Medulla oblongata (tissue), 1 donor: ENCODE measurements around the gene SLC6A20.
"Not testable (repeated sequence)": the region's sequence is repeated elsewhere in the genome, so short reads cannot be mapped to it uniquely, and the experiment has no call there.

Experiments
- DNase-seq: peaks from one replicate; pipeline ENCODE4 v3.0.0-alpha.2; 2015; ENCODE audit errors: extremely low spot score

The SLC6A20 gene

DNA sequence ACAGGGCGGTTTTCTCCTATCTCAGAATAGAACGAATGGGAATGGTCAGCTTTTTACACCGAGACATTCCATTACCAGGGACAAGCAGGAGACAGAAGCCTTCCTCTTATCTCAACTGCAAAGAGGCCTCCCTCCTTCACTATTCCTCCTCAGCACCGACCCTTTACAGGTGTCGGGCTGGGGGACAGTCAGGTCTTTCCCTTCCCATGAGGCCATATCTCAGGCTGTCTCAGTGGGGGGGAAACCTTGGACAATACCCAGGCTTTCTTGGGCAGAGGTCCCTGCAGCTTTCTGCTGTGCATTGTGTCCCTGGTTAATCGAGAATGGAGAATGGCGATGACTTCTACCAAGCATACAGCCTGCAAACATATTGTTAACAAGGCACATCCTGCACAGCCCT lies 39.2 kb downstream of the SLC6A20 start:
- not testable (repeated sequence) for DNase-seq

DNA sequence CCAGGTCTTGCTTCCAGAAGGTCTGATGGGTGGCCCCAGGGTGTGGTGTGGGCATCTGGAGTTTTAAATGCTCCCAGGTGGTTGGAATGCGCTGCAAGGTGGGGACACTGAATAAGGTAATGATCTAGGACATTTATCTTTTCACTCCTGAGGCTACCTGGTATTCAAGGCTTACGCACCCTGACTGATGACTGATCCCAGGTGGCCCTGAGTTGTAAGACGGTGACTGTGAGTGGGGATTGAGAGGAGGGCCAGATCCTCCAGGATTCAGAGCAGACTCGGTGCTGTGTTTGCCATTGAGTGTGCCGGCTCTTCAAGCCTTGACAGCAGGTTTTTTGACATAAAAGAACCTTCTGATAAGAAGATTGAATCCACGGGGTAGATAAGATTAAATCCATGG lies 40.3 kb downstream of the SLC6A20 start:
- DNase-seq = no peak

DNA sequence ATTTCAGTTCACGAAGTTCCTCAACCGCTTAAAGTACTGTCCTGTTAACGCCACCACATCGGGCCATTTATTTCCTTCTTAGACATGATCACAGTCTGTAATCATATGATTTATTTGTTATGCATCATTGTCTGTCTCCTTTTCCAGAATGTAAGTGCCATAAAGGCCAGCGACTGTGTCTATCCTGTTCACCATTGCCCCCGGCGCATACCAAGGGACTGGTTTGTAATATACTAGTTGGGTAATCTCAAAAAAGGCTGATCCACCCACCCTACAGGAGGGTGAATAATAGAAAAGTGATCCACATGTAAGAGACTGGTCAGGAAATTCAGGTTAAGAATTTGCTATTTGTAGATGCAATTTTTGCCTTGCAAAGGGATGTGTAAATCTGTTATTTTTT lies 41.9 kb downstream of the SLC6A20 start:
- DNase-seq = no peak

DNA sequence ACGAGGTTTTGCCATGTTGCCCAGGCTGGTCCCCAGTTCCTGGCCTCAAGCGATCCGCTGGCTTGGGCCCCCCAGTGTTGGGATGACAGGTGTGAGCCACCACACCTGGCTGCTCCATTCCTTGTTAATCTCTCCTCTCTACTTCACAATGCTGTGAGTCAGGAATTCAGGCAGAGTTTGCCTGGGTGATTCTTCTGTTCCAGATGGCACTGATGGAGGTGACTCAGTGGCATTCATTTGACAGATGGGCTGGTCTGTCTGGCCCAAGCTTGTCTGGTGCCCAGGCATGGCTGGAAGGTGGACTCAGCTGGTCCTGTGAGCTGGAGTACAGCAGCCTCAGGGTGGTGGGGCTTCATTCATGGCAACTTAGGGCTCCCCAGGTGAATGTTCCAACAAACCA lies 43.2 kb downstream of the SLC6A20 start:
- no peak for DNase-seq

DNA sequence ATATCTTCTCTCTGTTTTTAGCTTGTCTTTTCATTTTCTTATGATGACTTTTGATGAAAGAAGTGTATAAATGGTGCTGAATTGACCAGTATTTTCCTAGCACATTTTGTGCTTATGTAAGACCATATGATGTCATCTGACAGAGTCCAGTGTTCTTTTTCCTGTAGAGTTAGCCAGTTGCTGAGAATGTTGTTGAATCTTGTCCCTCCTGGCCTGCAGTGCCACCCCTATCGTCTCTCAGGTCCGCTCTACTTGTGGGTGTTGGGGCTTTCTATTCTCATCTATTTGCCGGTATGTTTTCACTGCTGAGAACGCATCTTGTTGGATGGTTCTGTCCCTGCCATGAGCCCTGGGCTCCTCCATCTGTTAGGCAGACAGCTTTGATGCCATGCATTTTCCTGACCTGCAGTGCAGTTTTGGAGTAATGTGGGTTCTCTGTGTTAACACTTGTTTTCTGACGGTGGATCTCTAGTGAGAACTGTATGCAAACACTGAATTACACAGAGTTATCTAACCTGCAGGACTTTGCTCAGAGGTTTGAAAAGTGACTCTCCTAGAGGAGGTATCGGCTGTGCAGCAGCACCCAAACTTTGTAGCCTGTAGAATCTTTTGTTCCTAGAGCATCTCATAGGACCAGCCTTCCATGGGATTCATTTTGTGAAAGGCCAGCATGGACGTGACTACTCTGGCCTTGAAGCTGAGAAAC lies 44.6 kb downstream of the SLC6A20 start:
- no peak for DNase-seq

DNA sequence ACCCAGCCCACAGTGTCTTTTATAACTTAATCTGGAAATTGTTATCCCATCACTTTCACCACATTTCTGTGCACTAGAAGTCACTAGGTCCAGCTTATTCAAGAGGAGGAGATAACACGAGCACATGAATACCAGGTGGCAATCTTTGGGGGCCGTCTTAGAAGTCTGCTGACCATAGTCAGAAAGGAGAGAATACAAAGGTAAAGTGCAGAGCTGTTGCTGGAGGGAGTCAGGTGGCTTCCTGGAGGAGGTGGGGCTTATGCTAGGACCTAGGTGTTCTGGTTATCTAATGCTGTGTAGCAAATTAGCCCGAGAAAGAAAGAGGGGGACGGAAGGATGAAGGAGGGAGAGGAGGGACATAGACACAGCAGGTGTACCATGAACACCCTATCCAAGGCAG lies 46.5 kb downstream of the SLC6A20 start:
- no peak for DNase-seq

DNA sequence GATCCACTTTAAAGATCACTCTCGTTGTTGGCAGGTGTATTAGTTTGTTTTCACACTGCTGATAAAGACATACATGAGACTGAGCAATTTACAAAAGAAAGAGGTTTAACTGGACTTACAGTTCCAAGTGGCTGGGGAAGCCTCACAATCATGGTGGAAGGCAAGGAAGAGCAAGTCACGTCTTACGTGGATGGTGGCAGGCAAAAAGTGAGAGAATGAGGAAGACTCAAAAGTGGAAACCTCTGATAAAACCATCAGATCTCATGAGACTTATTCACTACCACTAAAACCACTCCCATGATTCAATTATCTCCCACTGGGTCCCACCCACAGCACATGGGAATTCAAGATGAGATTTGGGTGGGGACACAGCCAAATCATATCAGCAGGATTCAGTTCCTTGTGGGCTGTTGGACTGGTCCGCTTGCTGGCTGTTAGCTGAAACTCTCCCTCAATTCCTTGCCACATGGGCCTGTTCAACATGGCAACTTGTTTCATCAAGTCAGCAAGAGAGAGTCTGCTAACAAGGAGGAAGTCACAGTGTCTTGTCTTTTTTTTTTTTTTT lies 47.2 kb downstream of the SLC6A20 start:
- not testable (repeated sequence) for DNase-seq

DNA sequence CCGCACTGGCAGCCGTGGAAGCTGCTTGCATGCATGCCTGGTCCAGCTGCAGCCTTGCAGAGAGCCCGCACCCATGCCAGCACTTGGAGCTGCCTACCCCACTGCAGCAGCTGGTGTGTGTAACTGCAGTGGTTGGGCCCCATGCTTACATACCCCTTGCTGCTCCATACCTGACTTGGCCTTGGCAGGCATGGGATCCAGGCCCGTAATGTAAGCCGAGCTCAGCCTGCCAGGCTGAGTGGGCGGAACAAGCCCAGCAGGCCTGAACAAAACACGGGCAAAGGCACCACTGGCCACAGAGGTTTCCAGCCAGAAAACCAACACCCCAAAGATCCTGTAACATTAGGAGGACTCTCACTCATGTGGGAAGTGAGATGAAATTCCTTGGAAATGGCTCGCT lies 48.3 kb downstream of the SLC6A20 start:
- DNase-seq = no peak

DNA sequence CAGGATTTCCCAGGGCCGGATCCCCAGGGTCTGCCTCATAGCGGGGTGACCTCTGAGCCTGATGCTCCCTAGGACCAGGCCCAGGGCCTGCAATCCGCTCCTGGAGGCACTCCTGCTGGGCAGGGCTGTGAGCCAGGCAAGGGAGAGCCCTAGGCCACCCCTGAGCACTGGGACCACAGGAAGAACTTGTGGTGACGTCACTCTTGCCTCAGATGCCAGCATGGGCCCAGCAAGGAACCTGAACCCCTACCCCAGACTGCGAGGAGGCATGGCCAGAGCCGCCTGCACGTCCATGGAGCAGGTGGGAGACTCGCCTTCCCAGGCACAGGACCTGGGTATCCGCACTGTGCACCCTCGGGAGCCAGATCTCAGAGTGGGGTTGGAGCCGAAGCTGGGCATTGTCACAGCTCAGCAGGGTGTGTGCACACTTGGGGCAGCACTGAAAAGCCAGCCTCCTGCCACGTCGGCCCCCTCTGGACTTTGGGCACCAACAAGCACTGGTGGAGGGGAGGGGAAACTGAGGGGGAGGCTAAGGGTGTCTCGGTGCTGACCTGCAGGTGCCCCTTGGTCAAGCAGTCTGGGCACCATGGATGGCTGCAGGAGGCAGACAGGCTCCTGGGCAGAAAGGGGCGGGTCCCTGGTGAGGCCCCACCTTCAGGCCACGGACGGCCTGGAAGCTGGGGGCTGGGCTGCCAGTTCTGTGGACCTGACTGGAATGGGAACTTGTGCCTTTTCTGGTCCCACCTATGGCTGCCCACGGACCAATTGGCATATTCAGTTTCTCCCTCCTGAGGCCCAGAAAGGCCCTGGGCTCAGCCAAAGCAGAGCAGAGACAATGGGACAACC lies 49.3 kb downstream of the SLC6A20 start:
- DNase-seq = no peak

DNA sequence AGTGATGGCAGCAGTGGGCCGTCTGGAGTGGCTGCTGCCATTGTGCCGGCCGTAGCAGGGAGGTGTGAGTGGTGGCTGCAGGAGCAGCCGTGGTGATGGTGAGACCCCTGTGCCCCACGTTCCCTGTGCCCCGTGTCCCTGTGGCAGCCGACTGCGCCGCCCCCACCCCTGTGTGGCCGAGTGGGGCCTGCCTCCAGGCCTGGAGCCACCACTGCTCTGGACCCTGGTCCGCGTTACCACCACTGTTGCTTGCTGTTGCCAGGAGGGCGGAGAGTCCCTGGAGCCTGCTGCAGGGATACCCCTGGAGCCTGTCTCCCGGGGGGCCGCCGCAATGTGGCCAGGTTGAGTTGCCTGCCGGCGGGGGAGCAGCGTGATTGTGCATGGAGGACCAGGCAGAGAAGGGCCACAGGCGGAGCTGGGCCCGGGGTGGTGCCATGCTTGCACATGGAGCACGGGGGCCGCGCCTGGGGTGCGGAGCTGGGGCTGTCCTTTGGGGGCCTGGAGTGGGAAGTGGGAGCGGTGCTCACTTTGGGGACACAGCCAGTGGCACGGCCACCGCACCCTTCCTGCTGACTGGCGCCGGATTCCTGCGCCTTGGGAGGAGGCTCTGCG lies 50.1 kb downstream of the SLC6A20 start:
- no peak for DNase-seq

DNA sequence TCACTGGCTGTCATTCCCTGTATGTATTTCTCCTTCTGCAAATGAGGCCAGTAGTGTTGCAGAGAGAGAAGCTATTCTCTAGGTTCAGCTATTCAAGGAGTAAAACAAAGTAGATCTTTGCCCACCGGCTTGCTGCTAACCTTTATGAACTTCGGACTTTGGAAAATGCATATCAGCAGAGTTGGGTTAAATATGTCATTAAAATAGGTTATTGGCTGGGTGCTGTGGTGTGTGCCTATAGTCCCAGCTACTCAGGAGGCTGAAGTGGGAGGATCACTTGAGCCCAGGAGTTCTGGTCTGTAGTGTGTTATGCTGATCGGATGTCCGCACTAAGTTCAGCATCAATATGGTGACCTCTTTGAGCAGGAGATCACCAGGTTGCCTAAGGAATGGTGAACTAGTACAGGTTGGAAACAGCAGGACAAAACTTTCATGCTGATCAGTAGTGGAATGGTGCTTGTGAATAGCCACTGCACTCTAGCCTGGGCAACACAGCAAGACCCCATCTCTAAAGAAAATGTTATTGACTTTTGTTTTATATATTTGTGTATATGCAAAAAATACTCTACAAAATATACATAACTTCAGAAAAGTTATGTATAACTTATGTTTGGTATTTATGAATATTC lies 53.8 kb downstream of the SLC6A20 start:
- DNase-seq = no peak

DNA sequence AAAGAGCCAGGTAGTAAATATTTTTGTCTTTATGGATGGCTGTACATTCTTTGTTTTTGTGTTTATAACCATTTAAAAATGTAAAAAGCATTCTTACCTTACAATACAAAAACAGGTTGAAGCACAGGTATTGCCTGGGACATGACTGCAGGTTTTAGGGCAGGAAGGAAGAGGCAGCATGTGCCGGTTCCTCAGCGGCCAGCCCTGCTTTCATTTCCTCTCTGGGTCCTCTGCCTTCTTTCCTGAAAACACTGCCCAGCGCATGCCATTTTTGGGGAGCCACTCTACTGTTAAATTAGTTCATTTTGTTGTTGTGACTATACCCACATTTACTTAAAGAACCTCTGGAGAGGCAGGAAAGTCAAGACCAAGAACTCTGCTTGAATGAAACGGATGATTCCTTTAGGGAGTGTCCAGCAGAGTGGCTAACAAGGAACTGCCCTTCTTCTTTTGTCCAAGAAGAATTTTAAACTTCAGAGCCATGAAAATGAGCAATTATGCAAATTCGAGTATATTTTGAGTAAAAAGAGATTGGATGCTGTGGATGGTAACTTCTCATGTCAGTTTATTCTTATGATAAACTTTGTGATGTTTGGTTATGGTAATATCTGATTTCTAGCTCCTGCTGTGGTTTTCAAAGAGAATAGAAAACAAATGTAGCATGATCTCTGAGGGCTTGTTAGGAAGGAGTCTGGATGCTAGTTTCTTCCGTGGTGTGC lies 54.4 kb downstream of the SLC6A20 start:
- peak; percentile 19 for DNase-seq

DNA sequence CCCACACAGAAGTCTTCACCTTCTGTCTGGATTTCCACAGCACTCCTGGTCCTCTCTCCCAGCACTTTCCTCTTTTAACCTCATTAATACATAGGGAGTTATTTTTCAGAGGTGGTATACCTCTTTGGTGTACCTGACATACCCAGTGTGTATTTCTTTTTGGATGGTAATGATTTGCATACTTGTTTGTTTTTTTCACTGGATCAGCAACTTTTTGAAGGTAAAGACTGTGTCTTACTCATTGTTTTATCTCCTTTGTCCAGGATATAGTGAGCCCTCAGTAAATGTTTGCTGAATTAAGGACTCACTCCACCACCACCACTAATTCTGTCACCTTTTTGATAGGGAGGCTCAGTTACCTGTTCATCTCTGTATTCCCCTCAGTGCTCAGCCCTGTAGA lies 55.1 kb downstream of the SLC6A20 start:
- DNase-seq = no peak

DNA sequence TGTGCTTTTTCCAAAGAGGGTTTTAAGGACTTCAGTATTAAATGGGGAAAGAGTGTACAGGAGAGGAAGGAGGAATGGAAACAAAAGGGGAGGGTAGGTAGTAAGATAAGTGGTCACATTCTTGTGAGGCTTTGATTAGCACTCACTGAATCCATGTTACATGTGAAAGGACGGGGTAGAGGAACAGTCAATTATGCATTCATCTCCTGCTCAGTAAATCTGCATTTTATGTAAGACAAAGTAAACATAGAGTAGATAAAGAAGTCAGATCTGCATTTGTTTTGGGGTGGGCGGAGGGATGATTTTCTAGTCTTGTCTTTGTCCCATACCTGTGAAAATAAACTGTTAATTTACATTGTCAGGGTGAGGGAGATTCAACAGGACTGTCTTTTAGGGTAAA lies 56.3 kb downstream of the SLC6A20 start:
- DNase-seq = no peak

DNA sequence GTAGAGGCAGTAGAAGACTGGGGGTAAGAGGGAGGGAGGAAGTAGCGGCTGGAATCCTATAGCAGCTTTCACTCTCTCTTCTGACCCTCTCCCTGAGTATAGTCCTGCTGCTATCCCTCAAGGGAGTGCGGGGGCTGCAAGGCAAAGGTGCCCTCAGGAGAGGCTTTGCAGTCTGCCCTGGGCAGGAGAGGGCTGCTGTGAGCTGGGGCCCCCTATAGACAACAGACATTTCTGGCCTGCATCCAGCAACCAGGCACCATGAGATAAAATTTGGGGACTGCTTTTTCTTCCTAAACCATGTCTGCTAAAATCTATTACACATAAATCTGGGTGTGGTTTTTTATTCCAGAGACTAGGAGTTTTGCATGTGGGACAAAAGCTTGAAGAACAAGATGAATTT lies 59.1 kb downstream of the SLC6A20 start:
- no peak for DNase-seq

DNA sequence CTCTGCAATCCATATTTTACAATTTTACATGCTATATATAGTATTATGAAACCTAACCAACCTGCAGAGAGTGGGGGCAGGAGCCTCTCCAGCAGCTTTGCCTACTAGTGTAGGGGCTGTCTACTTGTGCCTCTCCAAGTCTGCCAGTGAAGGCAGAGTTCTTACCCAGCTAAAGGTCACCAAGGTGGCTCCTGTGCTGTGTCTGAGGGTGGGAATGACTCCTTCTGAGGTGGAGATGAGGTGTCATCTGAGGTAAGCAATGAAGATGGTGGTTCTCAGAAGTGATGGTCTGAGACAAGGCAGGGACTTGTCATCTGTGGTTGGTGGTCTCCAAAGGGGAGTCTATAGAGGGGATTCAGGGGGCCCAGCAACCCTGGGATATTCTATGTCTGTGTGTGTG lies 59.6 kb downstream of the SLC6A20 start:
- DNase-seq = no peak

DNA sequence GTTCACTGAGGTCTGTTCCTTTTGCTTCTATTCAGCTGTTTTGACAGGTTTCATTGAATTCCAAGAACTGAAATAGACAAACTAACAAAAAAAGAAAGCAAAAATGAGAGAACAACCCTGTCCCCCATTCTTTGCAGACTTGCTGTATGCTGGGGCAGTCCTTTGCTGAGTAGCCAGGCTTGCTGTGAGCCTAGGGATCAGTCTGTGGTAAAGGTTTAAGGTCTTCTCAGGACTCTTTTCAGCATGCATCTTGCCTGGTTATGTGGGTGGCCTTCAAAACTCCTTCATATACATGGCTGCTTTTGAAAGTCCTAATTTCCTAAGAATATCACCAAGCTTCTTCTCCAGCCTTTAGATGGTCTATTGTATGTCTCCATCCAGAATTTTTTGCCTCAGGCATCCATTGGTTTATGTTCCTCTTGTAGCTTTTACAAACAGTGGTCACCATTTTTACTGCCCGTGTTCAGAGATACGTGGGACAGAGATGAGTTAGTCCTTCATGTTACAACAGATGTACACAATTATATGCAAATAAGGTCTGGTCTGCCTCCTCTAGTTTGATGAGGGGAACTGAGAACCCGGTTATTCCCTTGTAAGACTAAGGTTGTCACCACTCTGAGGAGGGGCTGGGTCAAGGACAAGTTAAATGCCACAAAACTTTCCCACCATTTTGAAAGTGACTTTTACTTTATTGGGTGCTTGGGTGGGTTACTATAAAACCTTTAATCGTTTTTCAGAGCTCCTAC lies 65.8 kb downstream of the SLC6A20 start:
- DNase-seq = peak; percentile 19

DNA sequence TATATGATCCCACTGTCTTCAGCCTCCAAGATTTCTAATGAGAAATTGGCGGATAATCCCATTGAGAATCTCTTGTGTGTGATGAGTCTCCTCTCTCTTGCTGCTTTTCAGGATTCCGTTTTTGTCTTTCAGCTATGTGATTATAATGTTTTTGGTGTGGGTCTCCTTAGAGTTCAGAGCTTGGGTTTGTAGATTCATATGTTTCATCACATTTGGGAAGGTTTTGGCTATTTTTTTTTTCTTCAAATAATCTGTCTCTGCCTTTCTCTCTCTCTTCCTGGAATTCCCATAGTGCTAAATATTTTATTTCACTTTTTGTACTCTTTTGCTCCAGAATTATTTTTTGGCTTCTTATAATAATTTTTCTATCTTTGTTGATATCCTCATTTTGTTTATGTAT lies 66.7 kb downstream of the SLC6A20 start:
- no peak for DNase-seq

DNA sequence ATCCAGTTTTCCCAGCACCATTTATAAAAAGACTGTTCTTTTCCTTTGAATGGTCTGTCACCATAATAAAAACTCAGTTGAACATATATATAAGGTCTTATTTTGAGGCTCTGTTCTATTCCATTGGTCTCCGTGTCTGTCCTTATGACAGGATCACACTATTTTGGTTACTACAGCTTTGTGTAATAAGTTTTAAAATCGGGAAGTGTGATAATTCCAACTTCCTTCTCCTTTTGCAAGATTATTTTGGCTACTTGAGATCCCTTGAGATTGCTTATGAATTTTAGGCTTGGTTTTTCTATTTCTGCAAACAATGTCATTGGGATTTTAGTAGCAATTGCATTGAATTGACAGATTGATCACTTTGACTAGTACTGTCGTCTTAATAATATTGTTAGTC lies 71.4 kb downstream of the SLC6A20 start:
- no peak for DNase-seq

DNA sequence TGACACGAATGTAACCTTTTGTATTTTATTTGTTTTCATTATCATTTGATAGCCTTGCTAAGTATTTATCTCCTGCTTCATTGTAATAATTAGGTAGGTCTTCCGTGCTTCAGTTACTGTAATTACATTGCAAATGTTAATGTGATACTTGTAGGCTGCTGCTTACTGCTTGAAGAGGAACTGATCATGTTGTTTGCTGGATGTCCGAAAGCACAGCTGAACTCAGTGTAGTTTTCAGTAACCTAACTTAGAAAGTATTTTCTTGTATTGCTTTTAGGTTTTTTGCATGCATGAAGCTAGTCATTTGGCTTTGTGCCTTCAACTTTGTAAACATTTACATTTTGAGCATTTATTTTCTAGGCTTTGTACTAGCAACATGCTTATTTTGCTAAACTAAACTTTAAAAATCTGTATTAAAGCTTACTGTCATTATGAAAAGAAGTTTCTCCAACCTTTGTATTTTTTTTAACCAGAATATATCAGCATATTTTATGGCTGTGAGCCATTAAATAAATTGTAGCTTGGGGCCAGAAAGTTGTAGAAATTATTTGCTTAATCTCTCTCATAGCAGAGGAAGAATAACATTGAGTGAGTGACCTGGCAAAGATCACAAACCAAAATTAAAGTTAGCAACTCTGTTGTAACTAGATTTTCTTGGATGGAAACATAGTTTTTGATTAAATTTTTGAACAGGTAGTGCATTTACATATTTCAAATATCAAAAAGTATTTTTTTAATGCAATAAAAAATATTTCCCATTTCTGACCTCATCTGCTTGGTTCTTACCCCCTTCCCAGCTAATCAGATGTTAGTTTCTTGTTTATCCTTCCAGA lies 76.5 kb downstream of the SLC6A20 start:
- DNase-seq = no peak
